KMS-11 (cell line): ENCODE measurements around the gene ABCA12.

Experiments
- H2AFZ ChIP-seq: fragments of 200-600 bp; sonication (generic); 2 replicates; pipeline ENCODE4 v1.6.1; 2016; ENCODE audit warnings: antibody characterized with exemption, mixed run types, low read depth
- H3K27ac ChIP-seq: fragments of 200-600 bp; sonication (generic); 2 replicates; pipeline ENCODE4 v1.6.1; 2016; ENCODE audit warnings: mild to moderate bottlenecking, mixed run types
- H3K27me3 ChIP-seq: fragments of 200-600 bp; sonication (generic); 2 replicates; pipeline ENCODE4 v1.6.1; 2017; ENCODE audit warnings: mild to moderate bottlenecking, low read depth, mixed run types, moderate library complexity; ENCODE audit not compliant: insufficient read depth
- H3K36me3 ChIP-seq: fragments of 200-600 bp; sonication (generic); 2 replicates; pipeline ENCODE4 v1.6.1; 2017; ENCODE audit warnings: mild to moderate bottlenecking, mixed run types; ENCODE audit not compliant: insufficient read depth
- H3K4me1 ChIP-seq: fragments of 200-600 bp; sonication (generic); 2 replicates; pipeline ENCODE4 v1.6.1; 2016; ENCODE audit warnings: mild to moderate bottlenecking, low read depth, mixed run types; ENCODE audit not compliant: poor library complexity, severe bottlenecking
- H3K4me2 ChIP-seq: fragments of 200-600 bp; sonication (generic); 2 replicates; pipeline ENCODE4 v1.7.0; 2016; ENCODE audit warnings: mild to moderate bottlenecking, mixed run types
- H3K4me3 ChIP-seq: fragments of 200-600 bp; sonication (generic); IDR thresholded peaks from 2 replicates; pipeline ENCODE4 v1.6.1; 2017; ENCODE audit warnings: low read depth, low read length, mixed read lengths; ENCODE audit not compliant: insufficient read depth
- H3K79me2 ChIP-seq: fragments of 200-600 bp; sonication (generic); 2 replicates; pipeline ENCODE4 v1.6.1; 2016; ENCODE audit warnings: low read depth, mixed run types; ENCODE audit not compliant: insufficient read depth
- H3K9ac ChIP-seq: fragments of 200-600 bp; sonication (generic); 2 replicates; pipeline ENCODE4 v1.6.1; 2016; ENCODE audit warnings: mild to moderate bottlenecking, mixed run types
- H4K20me1 ChIP-seq: fragments of 200-600 bp; sonication (generic); 2 replicates; pipeline ENCODE4 v1.6.1; 2016; ENCODE audit warnings: mild to moderate bottlenecking, mixed run types; ENCODE audit not compliant: insufficient read depth
- TF ChIP-seq, protein P1 (sequence below): fragments of 200-600 bp; sonication (generic); conservative IDR thresholded peaks from 2 replicates; pipeline ENCODE4 v1.6.1; 2017; ENCODE audit warnings: low read depth, mild to moderate bottlenecking, antibody characterized with exemption, low read length, moderate library complexity, mixed read lengths

Gene ABCA12, protein sequence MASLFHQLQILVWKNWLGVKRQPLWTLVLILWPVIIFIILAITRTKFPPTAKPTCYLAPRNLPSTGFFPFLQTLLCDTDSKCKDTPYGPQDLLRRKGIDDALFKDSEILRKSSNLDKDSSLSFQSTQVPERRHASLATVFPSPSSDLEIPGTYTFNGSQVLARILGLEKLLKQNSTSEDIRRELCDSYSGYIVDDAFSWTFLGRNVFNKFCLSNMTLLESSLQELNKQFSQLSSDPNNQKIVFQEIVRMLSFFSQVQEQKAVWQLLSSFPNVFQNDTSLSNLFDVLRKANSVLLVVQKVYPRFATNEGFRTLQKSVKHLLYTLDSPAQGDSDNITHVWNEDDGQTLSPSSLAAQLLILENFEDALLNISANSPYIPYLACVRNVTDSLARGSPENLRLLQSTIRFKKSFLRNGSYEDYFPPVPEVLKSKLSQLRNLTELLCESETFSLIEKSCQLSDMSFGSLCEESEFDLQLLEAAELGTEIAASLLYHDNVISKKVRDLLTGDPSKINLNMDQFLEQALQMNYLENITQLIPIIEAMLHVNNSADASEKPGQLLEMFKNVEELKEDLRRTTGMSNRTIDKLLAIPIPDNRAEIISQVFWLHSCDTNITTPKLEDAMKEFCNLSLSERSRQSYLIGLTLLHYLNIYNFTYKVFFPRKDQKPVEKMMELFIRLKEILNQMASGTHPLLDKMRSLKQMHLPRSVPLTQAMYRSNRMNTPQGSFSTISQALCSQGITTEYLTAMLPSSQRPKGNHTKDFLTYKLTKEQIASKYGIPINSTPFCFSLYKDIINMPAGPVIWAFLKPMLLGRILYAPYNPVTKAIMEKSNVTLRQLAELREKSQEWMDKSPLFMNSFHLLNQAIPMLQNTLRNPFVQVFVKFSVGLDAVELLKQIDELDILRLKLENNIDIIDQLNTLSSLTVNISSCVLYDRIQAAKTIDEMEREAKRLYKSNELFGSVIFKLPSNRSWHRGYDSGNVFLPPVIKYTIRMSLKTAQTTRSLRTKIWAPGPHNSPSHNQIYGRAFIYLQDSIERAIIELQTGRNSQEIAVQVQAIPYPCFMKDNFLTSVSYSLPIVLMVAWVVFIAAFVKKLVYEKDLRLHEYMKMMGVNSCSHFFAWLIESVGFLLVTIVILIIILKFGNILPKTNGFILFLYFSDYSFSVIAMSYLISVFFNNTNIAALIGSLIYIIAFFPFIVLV (N-terminal part only)

DNA sequence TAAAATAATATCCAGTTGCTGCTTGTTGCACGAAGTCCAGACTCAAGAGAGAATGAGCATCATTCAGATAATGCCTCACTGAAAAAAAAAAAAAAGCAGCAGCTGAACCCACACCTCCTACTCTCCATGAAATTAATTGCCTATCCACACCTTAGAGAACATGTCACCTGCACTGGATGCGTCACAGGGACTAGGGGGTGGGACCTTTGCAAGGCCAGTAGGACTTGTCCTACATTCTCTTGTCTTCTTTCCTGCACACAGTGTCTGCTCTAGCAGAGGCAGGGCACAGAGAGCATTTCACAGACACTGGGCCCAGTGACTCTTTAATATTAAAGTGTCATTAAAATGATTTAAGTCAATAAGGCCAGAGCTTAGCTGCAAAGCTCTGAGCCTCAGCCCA is at the start of gene ABCA12:
TSS of gene ABCA12 (minus strand) at position 148 of the 400 bp plus-strand sequence. CDS start 418 bp downstream, outside the sequence.
- no peaks in the 10 kb centered on the region for H3K79me2 ChIP-seq
- no peaks in the 10 kb centered on the region for H3K4me1 ChIP-seq
- no peak within 1 kb of the TSS for H3K4me3 ChIP-seq
- TF ChIP-seq, protein P1, sequence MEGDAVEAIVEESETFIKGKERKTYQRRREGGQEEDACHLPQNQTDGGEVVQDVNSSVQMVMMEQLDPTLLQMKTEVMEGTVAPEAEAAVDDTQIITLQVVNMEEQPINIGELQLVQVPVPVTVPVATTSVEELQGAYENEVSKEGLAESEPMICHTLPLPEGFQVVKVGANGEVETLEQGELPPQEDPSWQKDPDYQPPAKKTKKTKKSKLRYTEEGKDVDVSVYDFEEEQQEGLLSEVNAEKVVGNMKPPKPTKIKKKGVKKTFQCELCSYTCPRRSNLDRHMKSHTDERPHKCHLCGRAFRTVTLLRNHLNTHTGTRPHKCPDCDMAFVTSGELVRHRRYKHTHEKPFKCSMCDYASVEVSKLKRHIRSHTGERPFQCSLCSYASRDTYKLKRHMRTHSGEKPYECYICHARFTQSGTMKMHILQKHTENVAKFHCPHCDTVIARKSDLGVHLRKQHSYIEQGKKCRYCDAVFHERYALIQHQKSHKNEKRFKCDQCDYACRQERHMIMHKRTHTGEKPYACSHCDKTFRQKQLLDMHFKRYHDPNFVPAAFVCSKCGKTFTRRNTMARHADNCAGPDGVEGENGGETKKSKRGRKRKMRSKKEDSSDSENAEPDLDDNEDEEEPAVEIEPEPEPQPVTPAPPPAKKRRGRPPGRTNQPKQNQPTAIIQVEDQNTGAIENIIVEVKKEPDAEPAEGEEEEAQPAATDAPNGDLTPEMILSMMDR = no peak
- H3K4me2 ChIP-seq = no peak within 1 kb of the TSS
- H3K9ac ChIP-seq = no peak within 1 kb of the TSS
- no peak within 1 kb of the TSS for H2AFZ ChIP-seq
- no peaks in the 10 kb centered on the region for H4K20me1 ChIP-seq
- H3K27me3 ChIP-seq = no peaks in the 10 kb centered on the region
- no peaks in the 10 kb centered on the region for H3K36me3 ChIP-seq
- H3K27ac ChIP-seq = no peak within 1 kb of the TSS

DNA sequence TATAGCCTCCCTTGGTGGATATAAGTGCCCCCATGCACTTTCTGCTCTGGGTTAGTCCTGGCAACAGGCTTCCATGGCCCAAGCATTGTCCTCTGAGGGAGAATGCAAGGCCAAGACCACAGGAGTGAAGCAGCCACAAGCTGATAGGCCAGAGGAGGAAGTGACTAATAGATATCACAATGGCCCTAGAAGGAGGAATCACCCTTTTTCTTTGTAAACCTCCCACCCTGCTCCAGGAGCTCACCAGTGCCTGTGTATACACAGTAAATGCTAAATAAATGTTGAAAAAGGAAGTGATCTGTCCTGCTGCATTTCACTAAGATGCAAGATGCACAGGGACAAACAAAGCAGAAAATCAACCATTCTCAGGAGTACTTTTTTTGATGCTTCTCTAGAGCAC is 49.7 kb upstream of the ABCA12 start:
- Histone ChIP-seq H2AFZ (no peak overlapping the region), H3K79me2 (no peaks in the 10 kb centered on the region), H3K9ac (no peak overlapping the region), H3K27me3 (no peaks in the 10 kb centered on the region), H3K4me3 (no peak overlapping the region), H3K36me3 (no peaks in the 10 kb centered on the region), H3K27ac (no peak overlapping the region), H4K20me1 (no peaks in the 10 kb centered on the region), H3K4me2 (no peak overlapping the region), H3K4me1 (peaks cover 5% of the 10 kb centered on the region)
- TF ChIP-seq, protein P1 = no peak

DNA sequence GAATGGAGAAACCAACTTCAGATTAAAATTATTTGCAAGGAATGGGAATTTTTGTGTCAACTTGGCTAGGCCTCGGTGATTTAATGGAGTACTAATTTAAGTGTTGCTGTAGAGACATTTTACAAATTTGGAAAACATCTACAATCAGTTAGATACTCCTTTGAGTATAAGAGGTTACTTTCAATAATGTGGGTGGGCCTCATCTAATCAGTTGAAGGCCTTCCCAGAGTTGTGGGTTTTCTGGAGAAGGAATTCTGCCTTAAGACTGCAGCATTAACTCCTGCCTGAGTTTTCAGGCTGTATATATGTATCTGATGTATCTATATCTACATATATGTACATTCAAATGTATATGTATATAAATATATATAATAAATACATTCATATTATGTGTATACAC is 47.6 kb upstream of the ABCA12 start:
- no peaks in the 10 kb centered on the region for H3K79me2 ChIP-seq
- H3K4me2 ChIP-seq = no peak overlapping the region
- no peak overlapping the region for H3K9ac ChIP-seq
- no peak overlapping the region for H3K4me3 ChIP-seq
- TF ChIP-seq, protein P1 = no peak
- no peaks in the 10 kb centered on the region for H3K36me3 ChIP-seq
- no peak overlapping the region for H2AFZ ChIP-seq
- H3K27ac ChIP-seq = no peak overlapping the region
- H4K20me1 ChIP-seq = no peaks in the 10 kb centered on the region
- no peaks in the 10 kb centered on the region for H3K27me3 ChIP-seq
- H3K4me1 ChIP-seq = peaks cover 2% of the 10 kb centered on the region

DNA sequence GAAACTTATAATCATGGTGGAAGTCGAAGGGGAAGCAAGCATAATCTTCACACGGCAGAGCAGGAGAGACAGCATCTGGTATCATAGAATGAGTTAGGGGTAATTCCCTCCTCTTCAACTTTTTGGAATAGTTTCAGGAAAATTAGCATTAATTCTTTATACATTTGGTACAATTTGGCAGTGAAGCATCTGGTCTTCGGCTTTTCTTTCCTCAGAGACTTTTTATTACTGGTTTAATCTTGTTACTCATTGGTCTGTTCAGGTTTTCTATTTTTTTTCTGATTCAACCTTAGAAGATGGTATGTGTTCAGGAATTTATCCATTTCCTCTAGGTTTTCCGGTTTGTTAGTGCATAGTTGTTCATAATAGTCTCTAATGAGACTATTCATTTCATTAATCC is 39.7 kb upstream of the ABCA12 start:
- Histone ChIP-seq H3K4me1 (no peaks in the 10 kb centered on the region), H3K27ac (no peak overlapping the region), H4K20me1 (no peaks in the 10 kb centered on the region)

More for the DNA sequence above, 39.7 kb upstream of the ABCA12 start:
- no peak overlapping the region for H3K4me2 ChIP-seq
- no peaks in the 10 kb centered on the region for H3K79me2 ChIP-seq
- no peaks in the 10 kb centered on the region for H3K36me3 ChIP-seq
- no peak overlapping the region for H3K9ac ChIP-seq
- H3K4me3 ChIP-seq = no peak overlapping the region
- no peaks in the 10 kb centered on the region for H3K27me3 ChIP-seq
- H2AFZ ChIP-seq = no peak overlapping the region
- TF ChIP-seq, protein P1 = no peak
